GM12878 (cell line): ENCODE data around the gene FBXL7. TPM values are rescaled to one million over a fixed set of nuclear protein-coding genes. Genes with fewer than 3 reads are reported as not detected.

Experiments
- ATAC-seq: fragments of 200-7000 bp; cut with Tn5 transposase; 3 replicates; pipeline ENCODE4 v1.9.1; 2020; ENCODE audit warnings: mild to moderate bottlenecking, moderate library complexity
- BruUV-seq: library from RNA; stranded (reverse); fragments of 400-500 nt; replicated peaks from 2 replicates; lab custom pipeline; 2021; lab: Mats Ljungman, UMichigan
- CTCF ChIA-PET: fragments of 300-600 bp; sonication (Branson Sonifier 250); formaldehyde crosslinking; extraction: SDS; loops from one replicate; lab custom pipeline; 2021; ENCODE audit warnings: inconsistent platforms; lab: Yijun Ruan, JAX
- POLR2A ChIA-PET: fragments of 350-600 bp; formaldehyde crosslinking; extraction: SDS; loops from one replicate; lab custom pipeline; 2021; ENCODE audit warnings: inconsistent platforms; lab: Charles Lee
- RAD21 ChIA-PET: fragments of 300-600 bp; sonication (Branson Sonifier 250); formaldehyde crosslinking; loops from one replicate; lab custom pipeline; 2023; ENCODE audit warnings: antibody characterized with exemption; ENCODE audit not compliant: unreplicated experiment; lab: Charles Lee
- SMC1A ChIA-PET: fragments of 300-600 bp; sonication (Branson Sonifier 250); formaldehyde crosslinking; loops from one replicate; lab custom pipeline; 2023; ENCODE audit not compliant: unreplicated experiment, uncharacterized antibody; lab: Charles Lee
- DNase-seq: peaks from one replicate; pipeline ENCODE4 v3.0.0-alpha.2; 2011; ENCODE audit warnings: low read depth, low spot score
- FAIRE-seq: peaks from 3 replicates; lab custom pipeline; 2011; peaks lifted over from hg19 to GRCh38; lab: Jason Lieb, UNC
- H2AFZ ChIP-seq: 2 replicates; pipeline ENCODE4 v1.6.0; 2011; ENCODE audit warnings: low read depth, low read length, control low read depth; ENCODE audit not compliant: control insufficient read depth
- H3K27ac ChIP-seq: 2 replicates; pipeline ENCODE4 v1.5.1; 2011; ENCODE audit warnings: control low read depth; ENCODE audit not compliant: control insufficient read depth, insufficient read depth
- H3K27me3 ChIP-seq, 2 experiments: replicated peaks in 1 of 2; 2 replicates each; pipeline versions ENCODE4 v1.6.0 to v1.6.1; 2011; ENCODE audit warnings: low read length in 1 of 2; ENCODE audit not compliant: control insufficient read depth in 2 of 2, insufficient read depth in 2 of 2
- H3K36me3 ChIP-seq, 2 experiments: 2 replicates each; pipeline ENCODE4 v1.5.1; 2011; ENCODE audit warnings: low read length in 1 of 2; ENCODE audit not compliant: control insufficient read depth in 2 of 2, insufficient read depth in 2 of 2
- H3K4me1 ChIP-seq: 2 replicates; pipeline ENCODE4 v1.6.1; 2011; ENCODE audit warnings: mild to moderate bottlenecking, low read length, moderate library complexity, mixed read lengths; ENCODE audit not compliant: control insufficient read depth, insufficient read depth
- H3K4me2 ChIP-seq: 2 replicates; pipeline ENCODE4 v1.6.0; 2011; ENCODE audit warnings: control low read depth; ENCODE audit not compliant: control insufficient read depth, insufficient read depth
- H3K4me3 ChIP-seq: fragments of 200-600 bp; sonication (generic); 2 replicates; pipeline ENCODE4 v1.5.1; 2016
- H3K79me2 ChIP-seq: 2 replicates; pipeline ENCODE4 v1.6.0; 2011; ENCODE audit warnings: low read length; ENCODE audit not compliant: control insufficient read depth, insufficient read depth
- H3K9ac ChIP-seq: 2 replicates; pipeline ENCODE4 v1.8.0; 2011; ENCODE audit warnings: low read length, control low read depth, mixed read lengths; ENCODE audit not compliant: control insufficient read depth, insufficient read depth
- H3K9me3 ChIP-seq: replicated peaks from 3 replicates; pipeline ENCODE4 v1.5.1; 2011; ENCODE audit warnings: mild to moderate bottlenecking, low read length; ENCODE audit not compliant: control insufficient read depth, insufficient read depth
- H4K20me1 ChIP-seq: 2 replicates; pipeline ENCODE4 v1.6.0; 2011; ENCODE audit not compliant: control insufficient read depth, insufficient read depth
- MXI1 ChIP-seq: fragments of 150-350 bp; IDR thresholded peaks from 2 replicates; pipeline ENCODE4 v1.6.1; 2011; ENCODE audit warnings: low read depth, mild to moderate bottlenecking, inconsistent platforms, low read length, improper control_type of control experiment
- PBX3 ChIP-seq: IDR thresholded peaks from 2 replicates; pipeline ENCODE4 v1.6.1; 2011; ENCODE audit warnings: mild to moderate bottlenecking, low read depth, low read length, moderate library complexity; ENCODE audit not compliant: insufficient replicate concordance
- POLR2AphosphoS5 ChIP-seq: IDR thresholded peaks from 2 replicates; pipeline ENCODE4 v1.6.1; 2011; ENCODE audit warnings: mild to moderate bottlenecking, low read length, inconsistent platforms
- RFX5 ChIP-seq: IDR thresholded peaks from 2 replicates; pipeline ENCODE4 v1.6.1; 2011; ENCODE audit warnings: low read depth, low read length, improper control_type of control experiment
- SREBF2 ChIP-seq: IDR thresholded peaks from 2 replicates; pipeline ENCODE4 v1.6.1; 2012; ENCODE audit warnings: mild to moderate bottlenecking, low read length
- TCF3 ChIP-seq: IDR thresholded peaks from 2 replicates; pipeline ENCODE4 v1.6.1; 2012; ENCODE audit warnings: low read depth, mild to moderate bottlenecking, low read length, borderline replicate concordance; ENCODE audit not compliant: insufficient read depth
- WGBS: methylation state at CpG from one replicate; pipeline ENCODE4 v1.1.6; 2016; ENCODE audit warnings: low lambda C conversion rate; ENCODE audit not compliant: insufficient replicate concordance, insufficient coverage; ENCODE audit errors: missing lambda C conversion rate; 5-methylcytosine and 5-hydroxymethylcytosine counted together
- in situ Hi-C: fragments of 300-500 bp; cut with MboI; formaldehyde crosslinking; loops from 9 replicates; pipeline ENCODE4 v1.14.3; 2018; ENCODE audit warnings: mixed read lengths
- intact Hi-C: fragments of 100-400 bp; cut with micrococcal nuclease; formaldehyde crosslinking; loops from one replicate; pipeline ENCODE4 v1.14.2; 2022; ENCODE audit not compliant: unreplicated experiment
- polyA plus RNA-seq, 11 experiments: library from polyadenylated mRNA; depleted of rRNA in 4 of 11; unstranded in 6 of 11; stranded (reverse) in 5 of 11; fragments of >200 nt; fragmentation: Nextera tagmentation in 4 of 11; fragmentation: Illumina TruSeq in 1 of 11; extraction: Ambion mirVana in 4 of 11; extraction: Trizol in 1 of 11; gene quantifications; 1 replicate in 1 of 11; 2 replicates in 10 of 11; pipeline versions ENCODE4 v1.2.1 to v1.2.3, GENCODE V29; 2011 to 2016; ENCODE audit warnings: inconsistent platforms in 2 of 11, missing spikeins in 2 of 11, low read depth in 1 of 11
- total RNA-seq, 4 experiments: library from RNA; depleted of rRNA in 3 of 4; stranded (reverse); fragments of >200 nt in 3 of 4; fragmentation: Illumina TruSeq in 1 of 4; extraction: Trizol in 1 of 4; gene quantifications; 2 replicates each; pipeline versions ENCODE4 v1.2.1 to v1.2.3, GENCODE V29; 2013 to 2021

Gene FBXL7
- total and polyA plus RNA-seq, 10 of the 15 experiments (the other 5 are each of a cell fraction or from before 2014, with no cell fraction given) = 0.03 to 0.44 (median 0.16) TPM

GRCh38 chr5:15483351-15484097 lies 16.5 kb upstream of the FBXL7 start:
- no peaks in the 10 kb centered on the region for H3K36me3 ChIP-seq
- H3K4me1 ChIP-seq = no peaks in the 10 kb centered on the region
- no TSS peak for BruUV-seq
- H3K4me3 ChIP-seq = no peak overlapping the region
- in situ Hi-C loops = no loop called here
- TF ChIP-seq SREBF2 (no peak), MXI1 (no peak), RFX5 (no peak), POLR2AphosphoS5 (no peak), PBX3 (no peak), TCF3 (no peak)
- TF ChIP-seq, all 136 proteins: peak for 0
- ChIA-PET RAD21 (no interaction called here), SMC1A (no interaction called here), CTCF (no interaction called here), POLR2A (no interaction called here)
- intact Hi-C loops = no loop called here
- Histone ChIP-seq H4K20me1 (no peaks in the 10 kb centered on the region), H3K79me2 (no peaks in the 10 kb centered on the region), H3K4me2 (no peak overlapping the region), H3K27ac (no peak overlapping the region), H3K27me3 (no peaks in the 10 kb centered on the region), H3K9me3 (no peaks in the 10 kb centered on the region), H3K9ac (no peak overlapping the region), H2AFZ (no peak overlapping the region)
- DNase-seq (no peak), ATAC-seq (no peak), FAIRE-seq (no peak)
- WGBS = 0% methylated on average over 4 of the region's 4 CpGs
